Activated T-cell treated with anti-CD3 and anti-CD28 coated beads, Interleukin-2, amount 50 U/mL, for 1 hour (primary cell): ENCODE results near the gene MAP2K1.
A peak's percentile ranks its signal among the peaks of the same experiment; 100 is the strongest.
"Not testable (repeated sequence)": the region's sequence is repeated elsewhere in the genome, so short reads cannot be mapped to it uniquely, and the experiment has no call there.

Source experiments
- DNase-seq: peaks from one replicate; pipeline ENCODE4 v3.0.0-alpha.2; 2020

The MAP2K1 gene

DNA sequence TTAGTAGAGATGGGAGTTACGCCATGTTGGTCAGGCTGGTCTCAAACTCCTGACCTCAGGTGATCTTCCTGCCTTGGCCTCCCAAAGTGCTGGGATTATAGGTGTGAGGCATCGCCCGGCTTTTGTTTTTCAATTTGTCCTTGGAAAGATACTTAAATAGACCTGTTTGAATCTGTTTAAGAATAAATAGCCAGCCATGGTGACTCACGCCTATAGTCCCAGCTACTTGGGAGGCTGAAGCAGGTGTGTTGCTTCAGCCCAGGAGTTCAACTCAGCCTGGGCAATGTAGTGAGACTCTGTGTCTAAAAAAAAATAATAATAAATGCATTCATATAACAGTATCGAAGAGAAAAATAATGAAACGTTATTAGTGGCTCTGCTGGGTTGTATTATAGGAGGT lies 93.6 kb downstream of the MAP2K1 start:
- DNase-seq = no peak

DNA sequence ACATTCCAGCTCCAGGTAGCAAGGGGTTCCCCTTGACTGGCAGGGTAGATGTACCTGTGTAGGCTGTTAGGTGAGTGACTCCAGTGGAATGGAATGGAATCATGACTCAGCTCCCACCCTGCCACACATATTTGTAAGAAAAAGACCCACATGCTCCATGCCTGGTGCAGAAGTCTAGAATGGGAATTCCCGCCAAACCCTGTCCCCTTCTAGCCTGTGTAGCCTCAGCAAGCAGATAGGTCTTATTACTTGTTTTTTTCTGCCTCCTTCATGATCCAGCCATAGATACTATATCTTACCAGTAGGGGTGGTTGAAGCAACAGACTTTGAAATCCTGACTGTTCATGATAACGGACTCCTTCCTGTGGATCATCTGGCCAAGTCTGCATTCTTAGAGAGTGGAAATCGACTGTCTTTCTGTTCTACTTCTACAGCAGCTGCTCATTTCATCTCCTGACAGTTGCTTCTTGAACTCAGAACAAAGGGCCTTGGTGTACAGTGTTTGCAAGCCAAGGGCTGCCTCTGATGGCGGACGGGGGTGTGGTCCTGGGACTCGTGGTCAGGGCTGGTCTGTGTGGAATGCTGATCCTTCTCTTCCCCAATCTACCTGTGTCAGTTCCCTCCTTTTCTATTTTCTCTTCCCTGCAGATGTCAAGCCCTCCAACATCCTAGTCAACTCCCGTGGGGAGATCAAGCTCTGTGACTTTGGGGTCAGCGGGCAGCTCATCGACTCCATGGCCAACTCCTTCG lies 94.6 kb downstream of the MAP2K1 start:
- DNase-seq = no peak

- DNase-seq = no peak
Measured at GRCh38 chr15:66482539-66482938, 95.8 kb downstream of the MAP2K1 start.

- no peak for DNase-seq
Measured at GRCh38 chr15:66483131-66483566, 96.4 kb downstream of the MAP2K1 start.

DNA sequence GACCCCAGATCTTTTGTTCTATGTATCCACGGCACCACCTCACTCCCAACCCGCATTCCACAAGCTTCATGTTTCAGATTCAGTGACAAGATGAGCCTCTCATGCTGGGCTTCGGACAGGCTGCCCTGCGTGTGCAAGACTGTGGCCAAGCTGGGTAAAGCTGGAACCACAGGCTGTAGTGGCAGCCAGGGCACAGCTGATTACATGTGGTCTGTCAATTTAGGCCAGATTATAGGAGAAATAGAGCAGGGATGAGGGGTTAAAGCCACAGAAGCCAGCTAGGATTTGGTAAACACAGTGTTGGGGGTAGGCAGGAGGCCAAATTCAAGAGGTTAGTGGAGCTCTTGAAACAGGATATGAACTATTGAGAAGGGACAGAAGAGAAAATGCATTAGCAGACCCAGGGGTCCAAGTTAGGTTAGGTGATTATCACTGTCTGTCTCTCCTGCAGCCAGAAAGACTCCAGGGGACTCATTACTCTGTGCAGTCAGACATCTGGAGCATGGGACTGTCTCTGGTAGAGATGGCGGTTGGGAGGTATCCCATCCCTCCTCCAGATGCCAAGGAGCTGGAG lies 97.9 kb downstream of the MAP2K1 start:
- DNase-seq = no peak

GRCh38 chr15:66486887-66487286 lies 100.2 kb downstream of the MAP2K1 start:
- DNase-seq = no peak

- DNase-seq = no peak
Measured at GRCh38 chr15:66488525-66488924, 101.8 kb downstream of the MAP2K1 start.

DNA sequence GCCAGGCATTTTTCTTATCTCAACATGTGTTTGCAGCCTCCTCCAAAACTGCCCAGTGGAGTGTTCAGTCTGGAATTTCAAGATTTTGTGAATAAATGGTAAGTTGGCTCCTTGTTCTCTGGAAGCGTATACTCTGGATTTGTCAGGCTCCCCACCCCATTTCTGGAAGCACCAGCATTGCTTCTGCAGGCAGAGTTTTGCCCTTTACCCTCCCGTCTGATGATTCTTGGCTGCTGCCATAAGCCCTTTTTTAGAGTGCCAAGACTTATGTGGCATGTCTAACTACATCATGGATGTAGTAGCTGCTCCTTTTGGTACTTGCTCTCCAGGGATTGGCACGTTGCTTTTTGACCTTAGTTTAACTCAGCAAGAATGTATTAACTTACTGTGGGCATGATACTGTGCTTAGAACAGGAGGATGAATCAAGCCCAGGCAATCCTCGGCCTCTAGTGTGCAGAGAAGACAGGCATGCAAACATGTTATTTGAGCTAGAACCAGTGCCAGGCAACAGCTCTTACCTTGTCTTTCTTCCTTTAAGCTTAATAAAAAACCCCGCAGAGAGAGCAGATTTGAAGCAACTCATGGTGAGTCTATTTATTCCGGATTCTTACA lies 102.6 kb downstream of the MAP2K1 start:
- no peak for DNase-seq

DNA sequence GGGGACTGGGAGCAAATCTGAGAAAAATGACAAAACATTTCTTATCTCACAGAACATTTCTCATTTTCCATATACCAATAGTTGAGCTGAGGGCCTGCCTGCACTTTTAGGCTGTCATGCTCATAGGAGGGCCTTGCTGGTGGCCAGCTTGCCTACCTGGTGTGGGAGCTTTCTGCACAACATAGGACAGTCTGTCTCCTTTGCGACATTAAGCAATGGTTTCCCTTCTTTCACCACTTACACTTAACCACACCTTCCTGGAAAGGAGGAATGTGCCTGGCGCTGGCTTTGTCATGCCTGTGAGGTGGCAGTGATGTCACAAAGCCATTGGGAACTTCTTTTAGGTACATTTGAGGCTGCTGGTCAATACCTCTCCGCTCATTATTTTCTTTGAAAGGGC lies 105.1 kb downstream of the MAP2K1 start:
- no peak for DNase-seq

- no peak for DNase-seq
Measured at GRCh38 chr15:66494262-66494661, 107.5 kb downstream of the MAP2K1 start.

- DNase-seq = no peak
Measured at GRCh38 chr15:66496951-66497501, 110.3 kb downstream of the MAP2K1 start.

GRCh38 chr15:66497502-66498455 lies 111.1 kb downstream of the MAP2K1 start, which contains the start of gene SNAPC5:
Gene SNAPC5, minus strand, starts transcription at chr15:66497762. Its CDS starts 31 bp downstream, at chr15:66497731.
- DNase-seq = peak; percentile 98

DNA sequence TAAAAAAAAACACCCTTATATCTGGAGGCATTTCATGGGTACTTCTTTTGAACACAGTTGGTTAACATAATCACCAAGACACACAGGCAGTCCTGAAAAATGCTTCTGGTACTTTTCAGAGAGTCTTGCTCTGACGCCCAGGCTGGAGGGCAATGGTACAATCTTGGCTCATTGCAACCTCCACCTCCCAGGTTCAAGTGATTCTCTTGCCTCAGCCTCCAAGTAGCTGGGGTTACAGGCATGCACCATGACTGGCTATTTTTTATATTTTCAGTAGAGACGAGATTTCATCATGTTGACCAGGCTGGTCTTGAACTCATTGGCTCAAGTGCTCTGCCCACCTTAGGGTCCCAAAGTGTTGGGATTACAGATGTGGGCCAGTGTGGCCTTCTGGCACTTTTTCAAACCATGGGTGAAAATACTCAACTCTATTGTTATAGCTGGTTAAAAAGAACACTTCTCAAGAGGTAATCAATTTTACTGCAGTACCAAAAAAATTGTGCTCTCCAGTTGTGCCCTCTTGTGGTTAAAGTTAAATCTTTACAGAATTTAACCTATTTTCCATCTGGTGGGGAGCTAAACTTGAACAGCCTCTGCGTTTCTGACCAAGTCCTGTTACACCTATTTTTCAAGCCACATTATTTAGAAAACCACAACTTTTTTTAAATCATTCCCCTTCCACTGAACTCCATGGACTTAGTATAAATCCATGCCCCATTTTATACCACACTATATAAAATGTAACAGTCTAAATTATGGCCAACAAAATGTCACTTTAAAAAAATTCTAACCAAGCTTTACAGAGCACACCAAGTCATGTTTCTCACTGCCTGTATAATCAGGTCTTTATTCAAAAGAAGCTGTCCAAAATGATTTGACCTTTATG lies 112.0 kb downstream of the MAP2K1 start:
- DNase-seq = no peak

DNA sequence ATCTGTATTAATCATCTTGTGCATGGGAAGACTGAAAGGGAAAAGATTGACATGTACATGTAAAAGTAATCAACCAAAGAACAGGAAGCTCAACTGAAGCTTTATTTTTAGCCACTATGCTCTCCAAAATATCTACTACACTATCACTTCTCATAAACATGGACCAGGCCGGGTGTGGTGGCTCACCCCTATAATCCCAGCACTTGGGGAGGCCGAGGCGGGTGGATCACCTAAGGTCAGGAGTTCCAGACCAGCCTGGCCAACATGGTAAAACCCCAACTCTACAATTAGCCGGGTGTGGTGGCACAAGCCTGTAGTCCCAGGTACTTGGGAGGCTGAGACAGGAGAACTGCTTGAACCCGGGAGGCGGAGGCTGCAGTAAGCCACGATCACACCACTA lies 113.6 kb downstream of the MAP2K1 start:
- DNase-seq = not testable (repeated sequence)

GRCh38 chr15:66502491-66502890 lies 115.8 kb downstream of the MAP2K1 start:
- DNase-seq = no peak

DNA sequence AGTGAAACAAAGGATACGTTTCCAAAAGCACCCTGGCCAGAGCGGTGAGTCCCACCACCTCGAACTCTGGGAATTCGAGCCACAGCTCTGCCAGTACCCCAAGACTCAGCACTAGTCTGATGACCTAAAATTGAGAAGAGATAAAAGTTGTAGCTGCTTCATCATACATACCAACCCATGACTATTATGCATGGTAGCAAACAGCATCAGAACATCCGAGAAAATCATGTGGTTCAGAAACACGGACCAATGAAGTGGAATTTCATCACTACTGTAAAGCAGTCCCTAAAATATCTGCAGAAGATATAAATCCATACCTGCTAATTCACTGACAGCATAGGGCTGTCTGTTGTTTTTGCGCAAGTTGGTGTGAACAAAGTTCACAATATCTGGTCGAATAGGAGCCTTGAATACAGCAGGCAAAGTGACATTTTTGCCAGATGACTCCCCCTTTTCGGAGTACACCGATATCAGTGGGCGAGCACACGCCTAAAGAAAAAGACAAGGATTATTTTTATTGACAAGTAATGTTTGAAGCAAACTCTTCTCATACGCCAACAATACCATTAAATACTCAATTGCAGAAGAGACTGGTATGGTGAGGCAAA lies 116.4 kb downstream of the MAP2K1 start:
- not testable (repeated sequence) for DNase-seq

GRCh38 chr15:66503780-66504562 lies 117.3 kb downstream of the MAP2K1 start:
- DNase-seq = no peak

GRCh38 chr15:66504563-66505429 lies 118.1 kb downstream of the MAP2K1 start, which contains the start of the genes RPL4 and ZWILCH:
Gene RPL4, minus strand, starts transcription at chr15:66504855. Its CDS starts 65 bp downstream, at chr15:66504790.
Gene ZWILCH, plus strand, starts transcription at chr15:66505326. Its CDS starts 13 bp downstream, at chr15:66505339.
- DNase-seq = peak; percentile 82

DNA sequence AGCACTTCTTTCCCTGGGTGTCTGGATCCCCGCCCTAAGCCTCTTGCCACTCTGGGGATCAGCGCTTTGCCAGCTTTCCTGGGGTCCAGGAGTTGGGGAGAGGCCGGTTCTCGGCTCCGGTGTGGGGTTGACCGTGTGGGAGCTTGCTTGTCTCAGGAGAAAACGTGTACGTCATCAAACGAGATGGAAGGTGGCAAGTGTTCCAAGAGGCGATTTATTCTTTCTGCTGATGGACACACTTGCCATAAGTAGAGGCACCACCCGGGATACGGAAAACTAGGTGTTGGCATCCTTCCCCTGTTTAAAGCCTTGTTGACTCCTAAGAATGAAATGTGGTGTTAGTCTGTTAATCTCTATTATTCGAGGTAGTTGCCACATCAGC lies 118.7 kb downstream of the MAP2K1 start:
- no peak for DNase-seq
